ENCODE results near the gene GRM7.

The GRM7 gene

DNA sequence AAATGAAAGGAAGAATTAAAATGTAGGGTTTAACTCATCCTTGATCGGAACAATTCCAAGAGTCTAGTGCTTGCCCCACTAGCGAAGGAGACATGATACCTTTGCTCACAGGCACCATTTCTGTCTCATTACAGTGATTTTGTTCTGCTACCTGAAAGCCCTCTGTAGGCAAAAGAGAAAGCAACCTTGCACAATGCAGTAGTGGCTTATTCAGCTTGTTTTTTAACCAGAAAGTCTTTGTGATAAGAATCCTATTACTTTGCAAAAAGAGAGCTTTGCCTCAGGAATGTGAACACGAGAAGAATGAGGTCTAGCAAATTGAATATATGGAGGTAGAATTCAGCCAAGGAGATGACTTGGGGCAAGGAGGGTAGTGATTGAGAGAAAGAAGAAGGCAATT, 684.4 kb downstream of the GRM7 start:
- no peak for TF ChIP-seq POLR2AphosphoS5 (IDR thresholded peaks at IDR 0.05; ENCODE audit: low read depth, low read length)

DNA sequence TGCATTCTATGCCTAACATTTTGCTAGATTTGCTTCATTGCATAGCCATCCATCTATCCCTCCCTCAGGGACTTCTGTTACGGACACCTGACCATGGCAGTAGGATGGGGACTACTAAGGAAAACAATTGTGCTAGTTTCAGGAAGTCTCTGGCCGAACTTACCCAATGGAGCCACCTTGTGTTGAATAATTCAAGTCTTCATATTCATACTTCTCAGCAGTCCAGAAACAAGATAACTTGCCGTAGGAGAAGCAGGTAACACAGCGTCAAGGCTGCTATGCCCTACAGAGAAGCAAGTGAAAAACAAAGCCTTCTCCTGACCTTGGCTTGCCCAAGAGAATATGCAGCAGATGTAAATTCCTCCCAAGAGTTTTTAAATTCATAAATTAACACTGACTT, 685.3 kb downstream of the GRM7 start:
- TF ChIP-seq SIN3A (IDR thresholded peaks at IDR 0.05; ENCODE audit: borderline replicate concordance, insufficient read depth, low read length): no peak
- TF ChIP-seq TAF1 (IDR thresholded peaks at IDR 0.05; ENCODE audit: borderline replicate concordance, insufficient read depth, low read length): no peak
- TF ChIP-seq, protein P1, sequence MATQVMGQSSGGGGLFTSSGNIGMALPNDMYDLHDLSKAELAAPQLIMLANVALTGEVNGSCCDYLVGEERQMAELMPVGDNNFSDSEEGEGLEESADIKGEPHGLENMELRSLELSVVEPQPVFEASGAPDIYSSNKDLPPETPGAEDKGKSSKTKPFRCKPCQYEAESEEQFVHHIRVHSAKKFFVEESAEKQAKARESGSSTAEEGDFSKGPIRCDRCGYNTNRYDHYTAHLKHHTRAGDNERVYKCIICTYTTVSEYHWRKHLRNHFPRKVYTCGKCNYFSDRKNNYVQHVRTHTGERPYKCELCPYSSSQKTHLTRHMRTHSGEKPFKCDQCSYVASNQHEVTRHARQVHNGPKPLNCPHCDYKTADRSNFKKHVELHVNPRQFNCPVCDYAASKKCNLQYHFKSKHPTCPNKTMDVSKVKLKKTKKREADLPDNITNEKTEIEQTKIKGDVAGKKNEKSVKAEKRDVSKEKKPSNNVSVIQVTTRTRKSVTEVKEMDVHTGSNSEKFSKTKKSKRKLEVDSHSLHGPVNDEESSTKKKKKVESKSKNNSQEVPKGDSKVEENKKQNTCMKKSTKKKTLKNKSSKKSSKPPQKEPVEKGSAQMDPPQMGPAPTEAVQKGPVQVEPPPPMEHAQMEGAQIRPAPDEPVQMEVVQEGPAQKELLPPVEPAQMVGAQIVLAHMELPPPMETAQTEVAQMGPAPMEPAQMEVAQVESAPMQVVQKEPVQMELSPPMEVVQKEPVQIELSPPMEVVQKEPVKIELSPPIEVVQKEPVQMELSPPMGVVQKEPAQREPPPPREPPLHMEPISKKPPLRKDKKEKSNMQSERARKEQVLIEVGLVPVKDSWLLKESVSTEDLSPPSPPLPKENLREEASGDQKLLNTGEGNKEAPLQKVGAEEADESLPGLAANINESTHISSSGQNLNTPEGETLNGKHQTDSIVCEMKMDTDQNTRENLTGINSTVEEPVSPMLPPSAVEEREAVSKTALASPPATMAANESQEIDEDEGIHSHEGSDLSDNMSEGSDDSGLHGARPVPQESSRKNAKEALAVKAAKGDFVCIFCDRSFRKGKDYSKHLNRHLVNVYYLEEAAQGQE (IDR thresholded peaks at IDR 0.05; ENCODE audit: insufficient read depth in 1 of 2, low read depth in 2 of 2, low read length in 2 of 2): no peak
- no peak for TF ChIP-seq FOXP2 (optimal IDR thresholded peaks at IDR 0.05; ENCODE audit: borderline replicate concordance, extremely low read depth, extremely low read length, insufficient read depth)
- TF ChIP-seq POLR2AphosphoS5 (IDR thresholded peaks at IDR 0.05; ENCODE audit: low read depth, low read length): no peak

DNA sequence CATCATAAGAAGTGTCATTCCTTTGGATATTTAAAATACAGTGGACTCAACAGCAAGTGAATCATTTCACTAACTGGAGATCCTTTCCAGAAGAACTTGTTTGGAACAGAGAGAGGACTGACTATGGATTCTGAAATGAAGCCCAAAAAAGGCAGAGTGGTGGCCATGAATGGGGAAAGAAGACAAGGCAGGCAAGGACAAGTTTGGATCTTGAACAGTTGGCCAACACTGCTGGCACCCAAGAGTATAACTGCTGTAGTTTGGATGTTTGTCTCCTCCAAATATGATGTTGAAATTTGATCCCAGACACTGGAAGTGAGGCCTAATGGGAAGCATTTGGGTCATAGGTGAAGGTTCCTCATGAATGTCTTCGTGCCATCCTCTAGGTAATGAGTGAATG, 686.9 kb downstream of the GRM7 start:
- TF ChIP-seq POLR2AphosphoS5 (IDR thresholded peaks at IDR 0.05; ENCODE audit: low read depth, low read length): no peak
- TF ChIP-seq TAF1 (IDR thresholded peaks at IDR 0.05; ENCODE audit: borderline replicate concordance, insufficient read depth, low read length): no peak
- no peak for TF ChIP-seq FOXP2 (optimal IDR thresholded peaks at IDR 0.05; ENCODE audit: borderline replicate concordance, extremely low read depth, extremely low read length, insufficient read depth)

DNA sequence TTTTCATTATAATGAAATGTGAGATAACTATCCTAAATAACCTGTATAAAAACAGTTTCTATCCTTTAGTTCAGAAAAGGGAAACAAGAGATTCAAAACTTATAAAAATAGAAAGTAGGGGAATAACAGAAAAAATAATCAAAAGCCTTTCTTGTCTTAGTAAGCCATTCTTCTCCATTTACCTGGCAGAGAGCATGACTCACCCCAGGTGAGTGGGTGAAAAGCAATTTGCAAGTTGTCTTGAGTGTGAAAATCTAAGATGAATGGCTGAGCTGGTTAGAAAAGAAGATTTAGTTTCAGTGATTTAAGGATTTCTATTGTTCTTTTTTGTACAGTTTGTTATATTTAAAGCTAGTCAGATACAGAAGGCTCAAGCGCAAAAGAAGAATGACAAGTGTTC, 702.0 kb downstream of the GRM7 start:
- TF ChIP-seq FOXP2 (optimal IDR thresholded peaks at IDR 0.05; ENCODE audit: borderline replicate concordance, extremely low read depth, extremely low read length, insufficient read depth) (no peak), POLR2AphosphoS5 (IDR thresholded peaks at IDR 0.05; ENCODE audit: low read depth, low read length) (no peak), SIN3A (IDR thresholded peaks at IDR 0.05; ENCODE audit: borderline replicate concordance, insufficient read depth, low read length) (no peak), TAF1 (IDR thresholded peaks at IDR 0.05; ENCODE audit: borderline replicate concordance, insufficient read depth, low read length) (no peak)
- TF ChIP-seq, protein P1 (IDR thresholded peaks at IDR 0.05; ENCODE audit: insufficient read depth in 1 of 2, low read depth in 2 of 2, low read length in 2 of 2): no peak

DNA sequence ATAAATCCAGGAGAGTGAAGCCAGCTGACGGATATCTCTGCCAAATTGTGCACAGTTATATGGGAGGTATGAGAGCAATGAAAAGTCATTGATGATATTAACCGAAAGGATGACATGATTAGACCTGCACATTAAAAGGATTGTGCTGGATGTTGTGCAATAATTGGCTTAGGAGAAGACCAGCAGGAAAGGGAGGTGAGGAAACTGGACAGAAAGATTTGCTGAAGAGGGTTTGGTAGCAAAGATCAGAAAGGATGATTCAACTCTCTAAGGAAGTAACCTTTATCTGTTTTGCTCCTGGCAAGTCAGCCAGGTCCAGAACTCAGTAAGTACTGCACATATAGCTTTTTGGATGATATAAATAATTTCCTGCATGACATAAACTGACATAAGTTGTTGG, 704.7 kb downstream of the GRM7 start:
- TF ChIP-seq, protein P1 (IDR thresholded peaks at IDR 0.05; ENCODE audit: insufficient read depth in 1 of 2, low read depth in 2 of 2, low read length in 2 of 2): no peak
- TF ChIP-seq FOXP2 (optimal IDR thresholded peaks at IDR 0.05; ENCODE audit: borderline replicate concordance, extremely low read depth, extremely low read length, insufficient read depth) (no peak), POLR2AphosphoS5 (IDR thresholded peaks at IDR 0.05; ENCODE audit: low read depth, low read length) (no peak), SIN3A (IDR thresholded peaks at IDR 0.05; ENCODE audit: borderline replicate concordance, insufficient read depth, low read length) (no peak), TAF1 (IDR thresholded peaks at IDR 0.05; ENCODE audit: borderline replicate concordance, insufficient read depth, low read length) (no peak)

DNA sequence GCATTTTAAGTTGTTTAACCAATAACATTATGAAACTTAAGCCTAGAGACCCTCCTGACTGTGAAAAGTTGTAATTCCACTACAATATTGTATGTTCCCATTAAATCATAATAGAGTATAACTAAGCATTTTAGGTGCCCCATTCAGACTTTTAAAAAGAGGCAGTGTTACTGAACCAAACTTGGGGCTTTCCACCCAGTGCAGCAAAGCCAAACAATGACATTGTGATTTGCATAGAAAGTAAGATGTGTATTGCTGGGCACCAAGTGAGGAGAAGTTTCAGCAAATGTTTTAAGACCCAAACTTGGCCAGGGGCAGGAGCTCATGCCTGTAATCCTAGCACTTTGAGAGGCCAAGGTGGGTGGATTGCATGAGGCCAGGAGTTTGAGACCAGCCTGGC, 706.2 kb downstream of the GRM7 start:
- TF ChIP-seq, protein P1 (IDR thresholded peaks at IDR 0.05; ENCODE audit: insufficient read depth in 1 of 2, low read depth in 2 of 2, low read length in 2 of 2): no peak
- TF ChIP-seq POLR2AphosphoS5 (IDR thresholded peaks at IDR 0.05; ENCODE audit: low read depth, low read length) (no peak), FOXP2 (optimal IDR thresholded peaks at IDR 0.05; ENCODE audit: borderline replicate concordance, extremely low read depth, extremely low read length, insufficient read depth) (no peak), TAF1 (IDR thresholded peaks at IDR 0.05; ENCODE audit: borderline replicate concordance, insufficient read depth, low read length) (no peak), SIN3A (IDR thresholded peaks at IDR 0.05; ENCODE audit: borderline replicate concordance, insufficient read depth, low read length) (no peak)

All from PFSK-1 (cell line).